T-helper 2 cell treated with Interferon-gamma antibody and Interleukin-4, amounts not matched to agents 100 ng/mL and 5 ng/mL, for 36 hours (primary cell): ENCODE measurements around the gene ABCA1. TPM values are rescaled to one million over a fixed set of nuclear protein-coding genes. Genes with fewer than 3 reads are reported as not detected.
"Not testable (repeated sequence)": the region's sequence is repeated elsewhere in the genome, so short reads cannot be mapped to it uniquely, and the experiment has no call there.

Experiments used
- intact Hi-C: fragments of 100-400 bp; cut with micrococcal nuclease; formaldehyde crosslinking; loops from one replicate; pipeline ENCODE4 v1.15.1; 2023
- total RNA-seq: library from RNA; stranded (reverse); gene quantifications from 2 replicates; pipeline ENCODE4 v1.2.3, GENCODE V29; 2022

ABCA1 gene
- total RNA-seq, 1 donor from 2014 or later: 0.14 TPM

- intact Hi-C loops: no loop called here
Observed at GRCh38 chr9:104906441-104907277, 21.3 kb downstream of the ABCA1 start.

- intact Hi-C loops: no loop called here
Observed at GRCh38 chr9:104905931-104906330, 22.0 kb downstream of the ABCA1 start.

GRCh38 chr9:104905153-104905901, 22.6 kb downstream of the ABCA1 start:
- intact Hi-C loops: no loop called here

GRCh38 chr9:104903609-104904008, 24.3 kb downstream of the ABCA1 start:
- intact Hi-C loops: no loop called here

- intact Hi-C loops: no loop called here
Observed at GRCh38 chr9:104900871-104901270, 27.1 kb downstream of the ABCA1 start.

- intact Hi-C loops: no loop called here
Observed at GRCh38 chr9:104900324-104900723, 27.6 kb downstream of the ABCA1 start.

- intact Hi-C loops: no loop called here
Observed at GRCh38 chr9:104899759-104900247, 28.2 kb downstream of the ABCA1 start.

GRCh38 chr9:104898376-104898775, 29.6 kb downstream of the ABCA1 start:
- intact Hi-C loops: not testable (repeated sequence)

GRCh38 chr9:104896131-104896530, 31.8 kb downstream of the ABCA1 start:
- intact Hi-C loops: no loop called here

GRCh38 chr9:104895572-104895971, 32.4 kb downstream of the ABCA1 start:
- intact Hi-C loops: no loop called here

- intact Hi-C loops: no loop called here
Observed at GRCh38 chr9:104892701-104893100, 35.3 kb downstream of the ABCA1 start.

- intact Hi-C loops: no loop called here
Observed at GRCh38 chr9:104890433-104890770, 37.6 kb downstream of the ABCA1 start.

- intact Hi-C loops: no loop called here
Observed at GRCh38 chr9:104885818-104886709, 41.9 kb downstream of the ABCA1 start.

GRCh38 chr9:104883169-104883568, 44.8 kb downstream of the ABCA1 start:
- intact Hi-C loops: no loop called here

GRCh38 chr9:104882566-104882965, 45.4 kb downstream of the ABCA1 start:
- intact Hi-C loops: no loop called here

- intact Hi-C loops: no loop called here
Observed at GRCh38 chr9:104882086-104882485, 45.9 kb downstream of the ABCA1 start.

- intact Hi-C loops: no loop called here
Observed at GRCh38 chr9:104879555-104880309, 48.2 kb downstream of the ABCA1 start.

GRCh38 chr9:104876587-104876986, 51.4 kb downstream of the ABCA1 start:
- intact Hi-C loops: no loop called here

- intact Hi-C loops: no loop called here
Observed at GRCh38 chr9:104875897-104876296, 52.1 kb downstream of the ABCA1 start.

- intact Hi-C loops: no loop called here
Observed at GRCh38 chr9:104875320-104875719, 52.6 kb downstream of the ABCA1 start.

- intact Hi-C loops: no loop called here
Observed at GRCh38 chr9:104873489-104873850, 54.5 kb downstream of the ABCA1 start.
